Measurements from ENCODE around the gene TMEM191C. TPM values are rescaled to one million over a fixed set of nuclear protein-coding genes. Genes with fewer than 3 reads are reported as not detected.
"Not testable (repeated sequence)": the region's sequence is repeated elsewhere in the genome, so short reads cannot be mapped to it uniquely, and the experiment has no call there.

TMEM191C gene
- total and polyA plus RNA-seq, 10 donors = 0.94 to 6.6 (median 2.9) TPM

DNA sequence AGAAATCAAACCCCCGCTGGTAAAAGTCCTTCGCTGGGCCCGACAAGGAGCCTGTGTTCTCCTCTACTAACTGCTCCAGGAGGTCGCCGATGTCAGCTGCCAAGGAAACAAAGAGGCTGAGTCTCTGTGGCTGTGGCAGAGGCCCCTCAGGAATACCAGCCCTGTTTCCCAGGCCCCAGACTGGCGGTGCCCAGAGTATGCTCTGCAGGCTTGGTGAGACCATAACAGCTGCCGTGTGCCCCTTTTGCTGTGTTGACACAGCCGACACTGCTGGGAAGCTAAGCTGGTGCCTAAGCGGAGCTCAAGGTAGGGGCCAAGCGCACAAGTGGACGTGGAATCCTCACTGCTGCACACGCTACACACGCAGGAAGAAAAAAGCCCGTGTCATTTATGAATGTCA lies 16.9 kb downstream of the TMEM191C start:
- DNase-seq; intact Hi-C loops (cut with DNase I; ENCODE audit: low total_unique reads); H3K4me3 ChIP-seq; H3K9me3 ChIP-seq; H3K27me3 ChIP-seq (replicated peaks in 1 of 7); H3K27ac ChIP-seq; H3K4me1 ChIP-seq: not testable (repeated sequence)
- 93 to 100% (median 95%) methylated on average over 3 to 11 of the region's 14 CpGs for WGBS, 5 donors
- peaks cover 0 to 12% (median 0%) of the 10 kb centered on the region in 6 donors for H3K36me3 ChIP-seq

DNA sequence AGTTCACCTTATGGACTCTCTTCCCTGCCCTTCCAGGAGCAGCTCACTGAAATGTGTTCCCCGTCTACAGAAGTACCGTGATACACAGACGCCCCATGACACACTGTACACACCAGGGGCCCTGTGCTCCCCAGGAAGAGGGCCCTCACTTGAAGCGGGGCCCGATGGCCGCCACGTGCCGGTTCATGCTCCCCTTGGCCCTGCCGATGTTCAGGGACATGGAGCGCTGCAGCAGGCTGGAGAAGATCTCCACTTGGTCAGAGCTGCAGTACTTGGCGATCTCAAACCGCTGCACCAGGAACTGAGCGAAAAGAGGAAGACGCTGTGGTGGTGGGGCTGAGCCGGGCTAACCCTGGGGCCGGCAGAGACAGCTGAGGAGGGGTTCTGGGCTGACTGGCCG lies 20.5 kb downstream of the TMEM191C start:
- H3K27me3 ChIP-seq (replicated peaks in 1 of 7); DNase-seq; H3K4me1 ChIP-seq; H3K9me3 ChIP-seq; intact Hi-C loops (cut with DNase I; ENCODE audit: low total_unique reads); H3K4me3 ChIP-seq; H3K27ac ChIP-seq; H3K36me3 ChIP-seq: not testable (repeated sequence)
- 47 to 63% (median 60%) methylated on average over 1 to 8 of the region's 17 CpGs; no CpG with 5 or more reads in 2 of the 5 donors for WGBS, 5 donors

DNA sequence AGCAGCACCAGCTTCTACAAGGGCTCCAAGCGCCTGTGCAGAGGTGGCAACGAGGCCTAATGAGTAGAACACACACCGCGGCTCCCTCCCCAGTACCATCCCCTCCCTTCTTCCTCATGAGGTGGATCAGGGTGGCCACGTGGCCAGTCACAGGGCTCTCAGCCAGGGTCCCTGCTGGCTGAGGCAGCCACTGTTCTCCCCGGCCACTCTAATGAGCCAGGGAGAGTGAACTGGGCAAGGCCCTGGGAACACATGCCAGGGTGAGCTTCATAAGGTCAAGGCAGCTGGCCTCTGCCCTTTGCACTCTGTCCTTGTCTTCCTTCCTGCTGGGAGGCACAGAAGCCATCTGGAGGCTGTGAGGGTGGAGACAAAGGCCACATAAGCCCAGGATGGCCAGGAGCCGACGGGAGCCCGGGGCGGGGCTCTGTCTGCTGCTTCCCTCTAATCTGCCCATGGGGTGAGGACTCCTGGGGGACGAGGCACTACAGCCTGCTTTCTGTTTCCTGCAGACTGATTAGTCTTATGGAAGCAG lies 22.0 kb downstream of the TMEM191C start:
- H3K4me3 ChIP-seq; intact Hi-C loops (cut with DNase I; ENCODE audit: low total_unique reads); H3K9me3 ChIP-seq; H3K4me1 ChIP-seq; DNase-seq; H3K36me3 ChIP-seq; H3K27me3 ChIP-seq (replicated peaks in 1 of 7); H3K27ac ChIP-seq: not testable (repeated sequence)
- peak in 2 of 3 donors; percentile 31 to 33 for TF ChIP-seq POLR2AphosphoS5 (IDR thresholded peaks at IDR 0.05)
- WGBS, 5 donors = 44 to 100% (median 59%) methylated on average over 1 to 3 of the region's 11 CpGs; no CpG with 5 or more reads in 2 of the 5 donors

DNA sequence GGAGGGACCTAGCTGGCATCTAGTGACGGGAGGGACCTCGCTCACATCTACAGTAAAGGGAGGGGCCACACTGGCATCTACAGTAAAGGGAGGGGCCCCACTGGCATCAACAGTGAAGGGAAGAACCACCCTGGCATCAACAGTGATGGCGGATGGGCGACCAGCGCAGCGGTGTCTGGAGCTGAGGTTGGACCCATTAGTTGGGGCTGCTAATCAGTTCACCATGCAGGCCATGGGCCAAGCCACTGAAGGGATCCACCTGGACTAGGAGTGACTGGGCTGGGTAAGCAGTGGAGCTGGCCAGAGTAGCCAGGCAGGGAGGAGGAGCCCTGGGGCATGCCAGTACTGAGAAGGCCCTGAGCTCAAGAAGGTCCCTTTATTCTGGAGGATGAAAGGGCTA lies 23.4 kb downstream of the TMEM191C start:
- DNase-seq; H3K4me3 ChIP-seq; H3K9me3 ChIP-seq; H3K4me1 ChIP-seq; intact Hi-C loops (cut with DNase I; ENCODE audit: low total_unique reads); H3K36me3 ChIP-seq; H3K27me3 ChIP-seq (replicated peaks in 1 of 7); H3K27ac ChIP-seq: not testable (repeated sequence)
- WGBS, 5 donors = 80 to 98% (median 93%) methylated on average over 1 to 4 of the region's 6 CpGs

DNA sequence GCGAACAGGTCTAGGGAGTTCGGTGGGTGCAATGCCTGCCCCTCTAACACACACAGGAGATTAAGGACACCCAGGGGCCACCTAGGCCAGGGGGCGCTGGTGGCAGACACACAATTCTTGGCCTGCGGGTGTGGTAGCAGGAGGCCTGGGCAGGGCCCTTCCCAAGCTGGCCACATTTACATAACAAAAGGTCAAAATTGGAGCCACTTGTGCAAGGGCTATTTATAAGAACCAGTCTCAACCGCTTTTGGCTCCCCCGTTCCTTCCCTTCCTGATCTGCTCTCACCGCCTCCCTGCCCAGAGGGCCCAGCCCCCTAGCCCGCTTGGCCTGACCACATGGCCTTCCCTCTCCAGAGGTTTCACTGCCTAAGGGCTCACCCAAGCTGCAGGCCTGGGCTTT lies 25.1 kb downstream of the TMEM191C start:
- DNase-seq; H3K27me3 ChIP-seq (replicated peaks in 1 of 7); intact Hi-C loops (cut with DNase I; ENCODE audit: low total_unique reads); H3K36me3 ChIP-seq; H3K27ac ChIP-seq; H3K4me1 ChIP-seq; H3K9me3 ChIP-seq; H3K4me3 ChIP-seq: not testable (repeated sequence)
- no CpG with 5 or more reads among the region's 8 CpGs for WGBS, 5 donors

DNA sequence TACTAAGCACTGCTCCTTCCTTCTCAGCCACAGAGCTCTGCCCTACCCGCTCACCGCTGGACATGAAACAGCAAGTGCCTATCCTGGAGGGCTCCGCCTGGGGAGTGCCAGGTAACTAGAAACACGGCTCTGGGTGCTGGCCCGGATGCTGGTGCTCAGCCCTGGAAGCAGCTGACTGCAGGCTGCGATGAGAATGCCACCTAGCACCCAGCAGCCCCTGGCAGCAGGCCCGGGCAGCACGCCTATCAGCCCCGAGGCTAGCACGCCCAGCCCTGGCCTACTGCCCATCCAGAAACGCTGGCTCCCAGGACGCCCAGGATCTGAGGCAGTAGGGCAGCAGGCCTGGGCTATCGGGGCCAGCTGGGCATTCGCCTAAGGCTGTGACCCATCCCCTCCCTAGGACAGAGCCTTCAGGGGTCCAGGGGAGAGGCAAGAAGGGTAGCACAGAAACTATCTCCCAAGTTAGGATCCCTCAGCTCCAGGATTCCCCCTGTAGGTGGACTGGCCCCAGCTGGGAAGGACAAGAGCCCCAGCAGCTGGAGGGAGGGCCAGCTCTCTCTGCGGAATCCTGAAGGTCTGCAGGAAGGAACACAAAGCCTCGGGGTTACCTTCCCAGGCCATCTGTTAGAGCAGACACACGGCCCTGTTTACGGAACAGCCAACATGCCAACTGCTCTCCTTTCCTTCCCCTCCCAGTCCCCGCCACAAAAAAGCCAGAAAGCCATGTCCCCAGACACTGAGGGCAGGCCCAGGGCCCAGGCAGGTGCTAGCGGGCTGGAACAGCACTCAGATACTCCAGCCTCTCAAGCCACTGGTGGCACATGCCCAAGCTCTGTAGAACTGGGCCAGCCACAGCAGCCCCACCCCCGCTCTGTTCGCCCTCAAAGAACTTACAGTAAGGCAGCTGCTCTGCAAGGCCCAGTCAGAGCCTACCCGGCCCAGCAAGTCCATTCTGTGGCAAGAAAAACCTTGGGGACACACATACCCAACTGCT lies 26.9 kb downstream of the TMEM191C start:
- intact Hi-C loops (cut with DNase I; ENCODE audit: low total_unique reads) = not testable (repeated sequence)
- no CpG with 5 or more reads among the region's 23 CpGs for WGBS, 5 donors

DNA sequence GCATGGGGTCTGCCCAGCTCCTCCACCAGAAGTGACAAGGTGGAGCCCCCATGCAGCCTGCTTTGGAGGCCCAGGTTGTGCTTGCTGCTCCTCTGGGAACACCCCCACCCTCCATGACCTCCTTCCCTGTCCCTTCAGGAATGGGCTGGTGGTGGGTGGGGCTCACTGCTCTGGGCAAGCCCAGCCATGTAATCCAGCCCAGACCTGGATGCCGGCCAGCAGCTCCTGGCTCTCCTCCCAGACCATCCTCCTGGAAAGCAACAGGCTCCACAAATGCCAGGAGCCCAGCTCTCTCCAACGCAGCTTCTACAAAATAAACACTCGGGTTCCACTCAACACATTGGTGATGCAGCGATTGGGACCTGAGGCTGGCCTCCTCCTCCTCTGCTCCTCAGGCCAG lies 30.8 kb downstream of the TMEM191C start:
- H3K9me3 ChIP-seq; H3K4me3 ChIP-seq; H3K4me1 ChIP-seq; intact Hi-C loops (cut with DNase I; ENCODE audit: low total_unique reads); H3K36me3 ChIP-seq; H3K27ac ChIP-seq; DNase-seq; H3K27me3 ChIP-seq (replicated peaks in 1 of 7): not testable (repeated sequence)
- no CpG with 5 or more reads among the region's 4 CpGs for WGBS, 5 donors

More for the DNA sequence above, 26.9 kb downstream of the TMEM191C start:
- not testable (repeated sequence) for H3K27me3 ChIP-seq (replicated peaks in 1 of 7); H3K4me3 ChIP-seq; DNase-seq; H3K4me1 ChIP-seq; H3K36me3 ChIP-seq; H3K27ac ChIP-seq; H3K9me3 ChIP-seq

DNA sequence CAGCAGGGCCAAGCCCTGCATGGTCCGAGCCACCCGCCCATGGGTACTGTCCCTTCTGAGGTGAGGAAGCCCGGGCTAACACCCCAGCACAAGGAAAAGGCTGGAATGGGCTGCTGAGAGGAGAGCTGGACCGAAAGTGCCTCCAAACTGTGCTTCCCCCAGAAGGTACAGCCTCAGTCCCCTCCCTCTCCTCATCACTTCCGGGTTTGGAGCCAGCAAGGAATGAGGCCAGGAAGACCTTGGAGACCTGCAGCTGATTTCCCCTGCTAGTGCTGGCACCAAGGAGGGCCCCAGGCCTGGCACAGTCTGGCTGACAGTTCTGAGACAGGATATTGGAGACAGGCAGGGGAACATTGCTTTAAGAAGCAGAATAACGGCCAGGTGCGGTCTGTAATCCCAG lies 31.3 kb downstream of the TMEM191C start:
- H3K4me3 ChIP-seq; H3K36me3 ChIP-seq; H3K9me3 ChIP-seq; H3K27me3 ChIP-seq (replicated peaks in 1 of 7); H3K4me1 ChIP-seq; intact Hi-C loops (cut with DNase I; ENCODE audit: low total_unique reads); H3K27ac ChIP-seq; DNase-seq: not testable (repeated sequence)
- WGBS, 5 donors = no CpG with 5 or more reads among the region's 7 CpGs

DNA sequence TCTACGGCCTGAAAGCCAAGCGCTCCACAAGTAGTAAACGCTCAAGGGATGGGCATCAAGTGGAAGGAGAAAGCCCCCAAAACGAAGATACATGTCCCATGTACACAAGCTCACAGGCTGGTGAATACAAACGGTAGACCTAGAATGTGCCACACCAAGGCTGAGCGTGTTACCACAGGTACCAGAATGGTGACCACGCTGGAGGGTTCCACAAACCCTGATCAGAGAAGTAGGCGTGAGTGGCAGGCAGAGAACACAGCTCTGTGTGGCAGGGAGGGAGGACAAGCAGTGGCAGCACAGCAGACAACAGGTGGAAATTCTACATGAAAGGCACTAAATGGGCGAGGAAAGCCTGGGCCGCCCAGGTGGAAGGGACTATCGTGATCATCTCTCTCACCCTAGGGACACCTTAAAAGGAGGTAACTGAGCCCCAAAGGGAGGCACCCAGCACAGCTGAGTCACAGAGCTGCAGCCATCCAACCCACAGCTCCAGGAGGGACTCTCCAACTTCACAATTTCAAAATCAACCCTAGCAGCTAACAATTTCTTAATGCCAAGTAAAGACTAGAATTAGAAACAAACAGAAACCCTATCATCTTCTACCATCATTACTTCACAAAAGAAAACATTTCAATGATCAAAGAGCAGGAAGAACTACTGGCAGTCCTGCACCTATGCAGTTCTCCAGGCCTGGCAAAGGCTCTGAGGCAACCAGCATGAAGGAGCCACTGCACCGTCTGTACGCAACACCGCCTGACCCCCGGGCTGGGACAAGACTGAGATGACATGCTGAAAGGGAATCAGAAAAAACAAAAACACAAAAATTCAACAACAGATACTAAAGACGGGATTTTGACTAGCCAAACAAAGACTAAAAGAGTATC lies 32.7 kb downstream of the TMEM191C start:
- DNase-seq, H3K4me3 ChIP-seq: not testable (repeated sequence)
- no CpG with 5 or more reads among the region's 16 CpGs for WGBS, 5 donors

DNA sequence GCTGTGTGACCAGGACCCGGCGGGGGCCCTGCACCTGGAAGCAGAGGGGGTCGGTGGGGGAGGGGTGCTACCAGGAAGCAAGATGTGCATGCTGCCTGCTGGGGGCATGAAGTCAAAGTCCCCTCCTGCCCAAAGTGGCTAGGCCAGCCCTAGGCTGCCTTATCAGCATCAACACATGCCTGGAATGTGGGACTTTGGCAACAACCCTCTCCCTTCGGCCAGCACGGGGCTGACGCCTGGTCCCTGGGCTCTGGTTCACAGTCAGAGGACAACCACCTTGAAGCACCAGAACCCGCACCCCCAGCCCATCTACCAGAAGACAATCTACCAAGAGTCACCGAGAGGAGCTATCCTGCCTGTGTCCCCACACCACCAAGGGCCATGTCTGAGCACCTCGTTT lies 43.2 kb downstream of the TMEM191C start:
- H3K4me3 ChIP-seq; H3K27me3 ChIP-seq (replicated peaks in 1 of 7); intact Hi-C loops (cut with DNase I; ENCODE audit: low total_unique reads); H3K9me3 ChIP-seq; H3K36me3 ChIP-seq; H3K4me1 ChIP-seq; DNase-seq; H3K27ac ChIP-seq: not testable (repeated sequence)
- no CpG with 5 or more reads among the region's 9 CpGs for WGBS, 5 donors

More for the DNA sequence above, 32.7 kb downstream of the TMEM191C start:
- H3K4me1 ChIP-seq; H3K27ac ChIP-seq; H3K36me3 ChIP-seq; H3K9me3 ChIP-seq; intact Hi-C loops (cut with DNase I; ENCODE audit: low total_unique reads); H3K27me3 ChIP-seq (replicated peaks in 1 of 7): not testable (repeated sequence)
